SJSA1 (cell line): ENCODE data around the gene HMG20B. TPM values are rescaled to one million over a fixed set of nuclear protein-coding genes. Genes with fewer than 3 reads are reported as not detected.
A peak's percentile ranks its signal among the peaks of the same experiment; 100 is the strongest.

ENCODE experiments used
- DNase-seq, 2 experiments: peaks; one replicate each; pipeline ENCODE4 v3.0.0-alpha.2; 2015 to 2020; ENCODE audit warnings: low spot score in 2 of 2, low read depth in 1 of 2
- H3K27ac ChIP-seq: fragments of 250-450 bp; sonication (Bioruptor Pico); 2 replicates; pipeline ENCODE4 v1.5.1; 2020; ENCODE audit warnings: mild to moderate bottlenecking, moderate library complexity
- H3K27me3 ChIP-seq: fragments of 250-450 bp; sonication (Bioruptor Pico); replicated peaks from 2 replicates; pipeline ENCODE4 v1.5.1; 2020; ENCODE audit warnings: mild to moderate bottlenecking, moderate library complexity
- H3K36me3 ChIP-seq: fragments of 250-450 bp; sonication (Bioruptor Pico); 2 replicates; pipeline ENCODE4 v1.5.1; 2020; ENCODE audit warnings: mild to moderate bottlenecking
- H3K4me1 ChIP-seq: fragments of 250-450 bp; sonication (Bioruptor Pico); replicated peaks from 2 replicates; pipeline ENCODE4 v1.6.1; 2021; ENCODE audit warnings: mild to moderate bottlenecking
- H3K4me3 ChIP-seq: fragments of 250-450 bp; sonication (Bioruptor Pico); 2 replicates; pipeline ENCODE4 v1.5.1; 2020; ENCODE audit warnings: mild to moderate bottlenecking
- H3K9me3 ChIP-seq: fragments of 250-450 bp; sonication (Bioruptor Pico); replicated peaks from 2 replicates; pipeline ENCODE4 v1.5.1; 2020; ENCODE audit warnings: mild to moderate bottlenecking
- total RNA-seq: library from RNA; depleted of rRNA; stranded (reverse); fragments of >200 nt; shearing (Covaris generic); gene quantifications from 2 replicates; pipeline ENCODE4 v1.2.3, GENCODE V29; 2014; rRNA removed

Gene HMG20B
- total RNA-seq, 1 experiment from 2014 or later: 229 TPM

DNA sequence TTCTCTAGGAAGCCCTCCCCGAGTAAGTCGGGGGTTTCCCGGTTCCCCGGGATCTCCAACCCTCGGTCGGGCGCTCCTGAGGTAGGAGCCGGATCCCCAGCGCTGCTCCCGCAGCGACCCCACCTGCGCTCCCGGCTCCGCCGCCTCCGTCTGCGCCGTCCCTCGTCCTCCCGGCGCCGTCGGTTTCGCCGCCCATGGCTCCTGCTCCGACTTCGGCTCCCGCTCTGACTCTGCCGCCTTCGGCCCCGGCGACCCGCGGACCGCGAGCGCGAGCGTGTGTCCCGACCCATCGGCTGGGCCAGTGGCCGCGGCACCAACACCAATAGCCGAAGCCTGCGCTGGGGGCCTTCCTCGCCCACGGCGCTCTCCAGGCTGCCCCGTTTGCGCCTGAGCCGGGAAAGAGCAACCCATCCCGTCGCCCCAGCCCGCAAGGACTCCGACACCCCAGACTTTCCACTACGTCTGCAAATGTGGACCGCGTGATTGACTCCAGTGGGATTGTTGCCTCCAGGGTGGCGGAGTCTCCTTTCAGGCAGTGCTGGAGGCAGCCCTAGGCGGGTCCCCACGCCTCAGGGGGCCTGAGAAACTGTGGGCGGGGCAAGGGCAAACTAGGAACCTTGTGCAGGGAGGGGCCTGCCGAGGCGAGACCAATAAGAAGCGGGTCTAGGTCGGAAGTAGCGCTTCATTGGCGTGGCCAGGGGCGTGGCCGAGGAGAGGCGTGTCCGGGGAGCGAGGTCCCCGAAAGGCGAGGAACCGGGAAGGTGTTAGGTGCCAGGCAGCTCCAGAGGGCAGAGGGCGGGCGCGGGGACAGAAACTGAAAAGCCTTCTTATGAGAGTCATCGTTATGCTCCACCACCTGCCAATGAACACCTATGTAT is 54.0 kb downstream of the HMG20B start, which contains the start of gene CACTIN:
Gene CACTIN (minus strand): TSS at position 318 of the 878 bp plus-strand sequence. CDS start 28 bp downstream, at position 290.
- H3K9me3 ChIP-seq: no peaks in the 10 kb centered on the region
- peak within 1 kb of the TSS; percentile 93 for H3K27ac ChIP-seq

DNA sequence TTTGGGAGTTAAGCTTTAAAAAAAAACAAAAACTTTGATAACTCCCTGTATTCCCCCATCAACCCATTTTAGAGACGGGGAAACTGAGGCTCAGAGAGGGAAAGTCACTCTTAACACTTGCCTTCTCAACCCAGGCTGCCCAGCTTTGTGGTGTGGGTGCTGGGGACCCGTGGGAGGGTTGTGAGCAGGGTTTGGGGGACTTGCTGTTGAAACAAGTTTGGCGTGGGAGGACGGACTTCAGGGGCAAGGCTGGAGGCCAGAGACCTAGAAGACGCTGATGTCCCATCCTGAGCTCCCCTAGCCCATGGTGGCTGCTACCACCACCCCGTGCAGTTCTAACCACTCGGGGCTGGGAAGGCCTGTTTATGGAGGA is 54.6 kb downstream of the HMG20B start:
- Histone ChIP-seq H3K27ac (no peak overlapping the region), H3K9me3 (no peaks in the 10 kb centered on the region), H3K4me3 (peak overlapping the region; percentile 95), H3K27me3 (no peaks in the 10 kb centered on the region), H3K36me3 (peaks cover 21% of the 10 kb centered on the region), H3K4me1 (peaks cover 18% of the 10 kb centered on the region)
- DNase-seq: no peak

More for the DNA sequence above, 54.0 kb downstream of the HMG20B start, which contains the start of gene CACTIN:
- peak within 1 kb of the TSS; percentile 95 for H3K4me3 ChIP-seq
- peaks cover 20% of the 10 kb centered on the region for H3K36me3 ChIP-seq
- H3K4me1 ChIP-seq: peaks cover 18% of the 10 kb centered on the region
- H3K27me3 ChIP-seq: no peaks in the 10 kb centered on the region
- DNase-seq: peak; percentile 99

Other genes with a start within 250 kb of the HMG20B start
- 19.9 and 27.6 TPM in 2 replicates for gene NFIC, start 206.4 kb upstream of the HMG20B start, total RNA-seq
- gene SMIM24, start 92.4 kb upstream of the HMG20B start, total RNA-seq: not detected in 2 replicates
- not detected in 2 replicates for gene SMIM44, start 89.5 kb upstream of the HMG20B start, total RNA-seq
- gene DOHH, start 72.3 kb upstream of the HMG20B start, total RNA-seq: 29.4 and 40.5 TPM in 2 replicates
- gene FZR1, start 66.6 kb upstream of the HMG20B start, total RNA-seq: 39.3 and 53.4 TPM in 2 replicates
- gene TEKTIP1, start 33.8 kb upstream of the HMG20B start, total RNA-seq: 0.26 TPM in 1 of 2 replicates, not detected in the other
- gene MFSD12, start 15.4 kb upstream of the HMG20B start, total RNA-seq: 124 and 132 TPM in 2 replicates
- gene GIPC3, start 12.5 kb downstream of the HMG20B start, total RNA-seq: 9.2 and 13.1 TPM in 2 replicates
- gene TBXA2R, start 33.9 kb downstream of the HMG20B start, total RNA-seq: not detected in 2 replicates
- 29.3 and 45.2 TPM in 2 replicates for gene CACTIN, start 53.8 kb downstream of the HMG20B start, total RNA-seq
- 15.9 and 21.1 TPM in 2 replicates for gene PIP5K1C, start 127.5 kb downstream of the HMG20B start, total RNA-seq
- gene TJP3, start 135.4 kb downstream of the HMG20B start, total RNA-seq: not detected in 2 replicates
- 18.1 and 24.3 TPM in 2 replicates for gene APBA3, start 188.7 kb downstream of the HMG20B start, total RNA-seq
- gene MRPL54, start 189.7 kb downstream of the HMG20B start, total RNA-seq: 52.7 and 55.5 TPM in 2 replicates
- not detected in 2 replicates for gene RAX2, start 199.3 kb downstream of the HMG20B start, total RNA-seq
- not detected in 2 replicates for gene MATK, start 213.4 kb downstream of the HMG20B start, total RNA-seq